Chondrocyte (in vitro differentiated cells): Measurements from ENCODE around the gene TESK2. TPM values are rescaled to one million over a fixed set of nuclear protein-coding genes. Genes with fewer than 3 reads are reported as not detected.

Experiments
- DNase-seq: peaks from one replicate; pipeline ENCODE4 v3.0.0; 2021; ENCODE audit warnings: mixed read lengths, low spot score
- H3K27ac Mint-ChIP-seq: one replicate; pipeline ENCODE4 v1.8.0; 2021; ENCODE audit warnings: mild to moderate bottlenecking, moderate library complexity, mixed read lengths; ENCODE audit not compliant: unreplicated experiment
- H3K27me3 Mint-ChIP-seq: 2 replicates; pipeline ENCODE4 v1.8.0; 2021; ENCODE audit warnings: low read depth, mixed read lengths
- H3K36me3 Mint-ChIP-seq: 2 replicates; pipeline ENCODE4 v1.8.0; 2021; ENCODE audit warnings: low read depth, mixed read lengths
- H3K4me1 Mint-ChIP-seq: 2 replicates; pipeline ENCODE4 v1.8.0; 2021; ENCODE audit warnings: low read depth, mild to moderate bottlenecking, mixed read lengths
- H3K4me3 Mint-ChIP-seq: one replicate; pipeline ENCODE4 v1.8.0; 2021; ENCODE audit warnings: mild to moderate bottlenecking, moderate library complexity, mixed read lengths; ENCODE audit not compliant: unreplicated experiment
- H3K9me3 Mint-ChIP-seq: 2 replicates; pipeline ENCODE4 v1.8.0; 2021; ENCODE audit warnings: low read depth, mixed read lengths
- CTCF ChIP-seq: fragments of 200-600 bp; sonication (generic); IDR thresholded peaks from 2 replicates; pipeline ENCODE4 v1.5.0; 2021; ENCODE audit warnings: antibody characterized with exemption, mild to moderate bottlenecking, moderate library complexity
- total RNA-seq: library from RNA; stranded (reverse); gene quantifications from 3 replicates; pipeline ENCODE4 v1.2.1, GENCODE V29; 2021

Gene TESK2
- total RNA-seq, 1 donor from 2014 or later, result 1.6 TPM

GRCh38 chr1:45503462-45504360 is 12.7 kb upstream of the TESK2 start:
- H3K36me3 Mint-ChIP-seq, result peaks cover 1% of the 10 kb centered on the region
- no peaks in the 10 kb centered on the region for H3K9me3 Mint-ChIP-seq
- no peak overlapping the region for H3K4me3 Mint-ChIP-seq
- no peaks in the 10 kb centered on the region for H3K27me3 Mint-ChIP-seq
- H3K4me1 Mint-ChIP-seq, result peaks cover 24% of the 10 kb centered on the region
- no peak for DNase-seq
- no peak overlapping the region for H3K27ac Mint-ChIP-seq
- TF ChIP-seq CTCF, result no peak

- no peak for DNase-seq
- Mint-ChIP-seq H3K36me3 (no peaks in the 10 kb centered on the region), H3K27ac (no peak overlapping the region)
Measured at GRCh38 chr1:45501505-45501859, 10.5 kb upstream of the TESK2 start.

GRCh38 chr1:45499415-45499769 is 8.4 kb upstream of the TESK2 start:
- Mint-ChIP-seq H3K27ac (peak overlapping the region; percentile 85), H3K27me3 (no peaks in the 10 kb centered on the region), H3K9me3 (no peaks in the 10 kb centered on the region), H3K4me1 (peaks cover 26% of the 10 kb centered on the region), H3K4me3 (peak overlapping the region; percentile 95), H3K36me3 (no peaks in the 10 kb centered on the region)
- no peak for DNase-seq
- TF ChIP-seq CTCF, result no peak

More at GRCh38 chr1:45501505-45501859, 10.5 kb upstream of the TESK2 start:
- Mint-ChIP-seq H3K4me1 (peaks cover 26% of the 10 kb centered on the region), H3K27me3 (no peaks in the 10 kb centered on the region), H3K9me3 (no peaks in the 10 kb centered on the region), H3K4me3 (no peak overlapping the region)
- TF ChIP-seq CTCF, result no peak

- peaks cover 26% of the 10 kb centered on the region for H3K4me1 Mint-ChIP-seq
- TF ChIP-seq CTCF, result no peak
- H3K4me3 Mint-ChIP-seq, result no peak overlapping the region
Measured at GRCh38 chr1:45498279-45498678, 7.3 kb upstream of the TESK2 start.

GRCh38 chr1:45493116-45493697 is 2.2 kb upstream of the TESK2 start:
- no peak for DNase-seq
- Mint-ChIP-seq H3K27me3 (peaks cover 5% of the 10 kb centered on the region), H3K9me3 (no peaks in the 10 kb centered on the region), H3K4me1 (no peaks in the 10 kb centered on the region), H3K27ac (no peak overlapping the region), H3K4me3 (no peak overlapping the region), H3K36me3 (no peaks in the 10 kb centered on the region)
- peak; percentile 90 for TF ChIP-seq CTCF

More at GRCh38 chr1:45498279-45498678, 7.3 kb upstream of the TESK2 start:
- Mint-ChIP-seq H3K36me3 (no peaks in the 10 kb centered on the region), H3K9me3 (no peaks in the 10 kb centered on the region), H3K27me3 (no peaks in the 10 kb centered on the region), H3K27ac (no peak overlapping the region)
- DNase-seq, result no peak
